Endodermal cell (in vitro differentiated cells): ENCODE results near the gene TRAPPC3. TPM values are rescaled to one million over a fixed set of nuclear protein-coding genes. Genes with fewer than 3 reads are reported as not detected.

ENCODE experiments used
- DNase-seq: peaks from one replicate; pipeline ENCODE4 v3.0.0-alpha.2; 2017
- H3K27ac ChIP-seq: 2 replicates; pipeline ENCODE4 v1.5.1; 2013; ENCODE audit warnings: mild to moderate bottlenecking, low read depth, low read length, moderate library complexity
- H3K27me3 ChIP-seq: 2 replicates; pipeline ENCODE4 v1.6.1; 2013; ENCODE audit warnings: mild to moderate bottlenecking, low read length, moderate library complexity; ENCODE audit not compliant: insufficient read depth, control insufficient read depth, poor library complexity, severe bottlenecking
- H3K36me3 ChIP-seq: 2 replicates; pipeline ENCODE4 v1.7.0; 2013; ENCODE audit warnings: mild to moderate bottlenecking, low read length, moderate library complexity; ENCODE audit not compliant: control insufficient read depth, insufficient read depth
- H3K4me1 ChIP-seq: one replicate; pipeline ENCODE4 v1.7.0; 2013; ENCODE audit warnings: low read length; ENCODE audit not compliant: control insufficient read depth, insufficient read depth
- H3K4me3 ChIP-seq: 2 replicates; pipeline ENCODE4 v1.5.1; 2013; ENCODE audit warnings: mild to moderate bottlenecking, low read length, moderate library complexity
- H3K9ac ChIP-seq: 2 replicates; pipeline ENCODE4 v1.6.1; 2013; ENCODE audit warnings: mild to moderate bottlenecking, low read length, moderate library complexity; ENCODE audit not compliant: poor library complexity, severe bottlenecking; ENCODE audit errors: extremely low read depth
- H3K9me3 ChIP-seq: 2 replicates; pipeline ENCODE4 v1.6.1; 2013; ENCODE audit warnings: mild to moderate bottlenecking, low read length, moderate library complexity; ENCODE audit not compliant: control insufficient read depth
- H3K27ac Mint-ChIP-seq: 2 replicates; pipeline ENCODE4 v1.8.0; 2020; ENCODE audit warnings: mixed read lengths
- H3K27me3 Mint-ChIP-seq: 2 replicates; pipeline ENCODE4 v1.8.0; 2021; ENCODE audit warnings: mild to moderate bottlenecking, mixed read lengths; ENCODE audit not compliant: insufficient read depth
- H3K36me3 Mint-ChIP-seq: 2 replicates; pipeline ENCODE4 v1.8.0; 2020; ENCODE audit warnings: low read depth, mixed read lengths
- H3K4me1 Mint-ChIP-seq: 2 replicates; pipeline ENCODE4 v1.8.0; 2020; ENCODE audit warnings: mixed read lengths
- H3K4me3 Mint-ChIP-seq: 2 replicates; pipeline ENCODE4 v1.8.0; 2020; ENCODE audit warnings: mild to moderate bottlenecking, moderate library complexity, mixed read lengths
- H3K9me3 Mint-ChIP-seq: 2 replicates; pipeline ENCODE4 v1.8.0; 2020; ENCODE audit warnings: mild to moderate bottlenecking, mixed read lengths
- WGBS, 2 experiments: methylation state at CpG; one replicate each; pipeline versions ENCODE4 v1.1.5 to v1.1.7; 2013; ENCODE audit warnings: missing lambda C conversion rate in 2 of 2, mixed read lengths in 1 of 2; ENCODE audit not compliant: insufficient coverage in 1 of 2, insufficient read length in 1 of 2; 5-methylcytosine and 5-hydroxymethylcytosine counted together
- total RNA-seq, 2 donors: library from RNA; stranded (reverse); fragmentation: NEBNext Ultra II Directional in 1 of 2; extraction: Animal tissue kit (Norgen Biotek cat#: 25700) in 1 of 2; gene quantifications; 2 replicates in 1 of 2; 3 replicates in 1 of 2; pipeline ENCODE4 v1.2.1, GENCODE V29; 2021
- TF ChIP-seq, protein P1 (sequence below): fragments of 200-600 bp; sonication (generic); conservative IDR thresholded peaks from 2 replicates; pipeline ENCODE4 v1.5.0; 2021; ENCODE audit warnings: antibody characterized with exemption, mild to moderate bottlenecking

TRAPPC3 gene
- total RNA-seq, 2 donors from 2014 or later = 61.5 to 79.9 TPM

DNA sequence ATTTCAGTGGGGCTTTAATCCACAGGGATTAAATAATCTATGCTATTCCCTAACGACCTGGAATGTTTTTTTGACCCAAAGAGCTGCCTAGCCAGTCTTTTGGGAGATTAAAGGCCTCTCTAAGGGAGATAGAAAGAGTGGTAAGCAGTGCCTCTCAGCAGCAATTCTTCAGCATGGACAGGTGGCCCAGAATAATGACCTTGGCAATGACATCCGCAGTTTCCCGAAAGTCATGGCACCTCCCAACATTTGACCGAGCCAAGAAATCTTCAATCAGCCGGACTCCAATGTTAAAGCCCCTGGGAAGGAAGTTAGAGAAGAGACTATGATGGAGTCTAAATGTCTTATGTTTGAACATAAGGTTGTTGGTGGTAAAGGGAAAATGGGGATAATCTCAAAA is 9.8 kb downstream of the TRAPPC3 start:
- Mint-ChIP-seq H3K27ac (no peak overlapping the region), H3K4me3 (no peak overlapping the region), H3K9me3 (no peaks in the 10 kb centered on the region), H3K36me3 (peaks cover 36% of the 10 kb centered on the region), H3K4me1 (no peaks in the 10 kb centered on the region), H3K27me3 (no peaks in the 10 kb centered on the region)
- Histone ChIP-seq H3K27ac (no peak overlapping the region), H3K9ac (no peak overlapping the region), H3K4me3 (no peak overlapping the region), H3K9me3 (peaks cover 8% of the 10 kb centered on the region), H3K4me1 (no peaks in the 10 kb centered on the region), H3K27me3 (no peaks in the 10 kb centered on the region), H3K36me3 (peaks cover 36% of the 10 kb centered on the region)
- WGBS, 2 experiments = 97 to 98% methylated on average over 5 of the region's 5 CpGs
- no peak for DNase-seq
- TF ChIP-seq, protein P1, sequence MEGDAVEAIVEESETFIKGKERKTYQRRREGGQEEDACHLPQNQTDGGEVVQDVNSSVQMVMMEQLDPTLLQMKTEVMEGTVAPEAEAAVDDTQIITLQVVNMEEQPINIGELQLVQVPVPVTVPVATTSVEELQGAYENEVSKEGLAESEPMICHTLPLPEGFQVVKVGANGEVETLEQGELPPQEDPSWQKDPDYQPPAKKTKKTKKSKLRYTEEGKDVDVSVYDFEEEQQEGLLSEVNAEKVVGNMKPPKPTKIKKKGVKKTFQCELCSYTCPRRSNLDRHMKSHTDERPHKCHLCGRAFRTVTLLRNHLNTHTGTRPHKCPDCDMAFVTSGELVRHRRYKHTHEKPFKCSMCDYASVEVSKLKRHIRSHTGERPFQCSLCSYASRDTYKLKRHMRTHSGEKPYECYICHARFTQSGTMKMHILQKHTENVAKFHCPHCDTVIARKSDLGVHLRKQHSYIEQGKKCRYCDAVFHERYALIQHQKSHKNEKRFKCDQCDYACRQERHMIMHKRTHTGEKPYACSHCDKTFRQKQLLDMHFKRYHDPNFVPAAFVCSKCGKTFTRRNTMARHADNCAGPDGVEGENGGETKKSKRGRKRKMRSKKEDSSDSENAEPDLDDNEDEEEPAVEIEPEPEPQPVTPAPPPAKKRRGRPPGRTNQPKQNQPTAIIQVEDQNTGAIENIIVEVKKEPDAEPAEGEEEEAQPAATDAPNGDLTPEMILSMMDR = no peak

DNA sequence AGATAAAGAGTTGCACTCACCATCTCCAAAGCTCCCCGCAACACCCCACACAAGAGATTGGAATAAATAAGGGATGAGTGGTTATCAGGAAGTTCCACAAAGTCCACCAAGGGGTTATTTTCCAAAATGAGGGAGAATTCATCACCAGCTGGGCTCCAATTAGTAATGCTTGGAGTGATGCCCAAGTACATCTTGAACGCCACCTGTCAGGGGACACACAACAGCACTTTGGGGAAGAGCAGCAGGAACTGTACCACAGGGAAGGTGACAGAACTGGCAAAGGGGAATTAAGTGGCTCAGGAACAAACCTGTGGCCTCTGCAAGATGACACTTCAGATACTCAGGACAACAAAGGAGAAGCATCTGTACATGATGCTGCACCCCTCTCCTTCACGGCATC is 11.5 kb downstream of the TRAPPC3 start:
- H3K4me1 Mint-ChIP-seq = no peaks in the 10 kb centered on the region
- H3K4me3 Mint-ChIP-seq = no peak overlapping the region
- Histone ChIP-seq H3K36me3 (peaks cover 36% of the 10 kb centered on the region), H3K27ac (no peak overlapping the region), H3K9me3 (no peaks in the 10 kb centered on the region), H3K27me3 (no peaks in the 10 kb centered on the region), H3K4me3 (no peak overlapping the region), H3K9ac (no peak overlapping the region), H3K4me1 (no peaks in the 10 kb centered on the region)
- peaks cover 26% of the 10 kb centered on the region for H3K36me3 Mint-ChIP-seq
- TF ChIP-seq, protein P1 = no peak
- H3K9me3 Mint-ChIP-seq = no peaks in the 10 kb centered on the region
- H3K27ac Mint-ChIP-seq = no peak overlapping the region
- no peak for DNase-seq
- 90 to 93% methylated on average over 2 to 3 of the region's 3 CpGs for WGBS, 2 experiments
- no peaks in the 10 kb centered on the region for H3K27me3 Mint-ChIP-seq

DNA sequence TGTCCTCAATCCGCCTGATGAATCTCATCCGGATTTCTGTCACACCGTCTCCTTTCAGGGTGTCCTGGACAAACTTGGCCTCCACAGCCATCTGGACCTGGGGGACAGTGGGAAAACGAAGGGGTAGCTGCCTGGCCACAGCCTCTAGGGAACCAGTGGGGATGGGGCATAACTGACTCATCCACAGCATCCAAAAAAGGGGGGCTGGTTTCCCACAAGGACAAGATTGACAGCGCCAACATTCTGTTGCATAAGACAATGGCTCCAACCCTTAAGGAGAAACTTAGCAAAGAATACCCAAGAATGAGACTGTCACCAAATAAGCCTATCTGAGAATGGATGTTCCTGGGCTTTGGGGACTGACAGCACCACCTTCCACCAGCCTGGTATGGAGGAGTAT is 12.1 kb downstream of the TRAPPC3 start:
- 74 to 77% methylated on average over 5 of the region's 5 CpGs for WGBS, 2 experiments
- Histone ChIP-seq H3K4me1 (no peaks in the 10 kb centered on the region), H3K27ac (no peak overlapping the region), H3K27me3 (no peaks in the 10 kb centered on the region), H3K36me3 (peaks cover 36% of the 10 kb centered on the region), H3K9me3 (no peaks in the 10 kb centered on the region), H3K9ac (no peak overlapping the region), H3K4me3 (no peak overlapping the region)
- Mint-ChIP-seq H3K9me3 (no peaks in the 10 kb centered on the region), H3K4me1 (no peaks in the 10 kb centered on the region), H3K36me3 (peaks cover 26% of the 10 kb centered on the region), H3K27me3 (no peaks in the 10 kb centered on the region), H3K4me3 (no peak overlapping the region), H3K27ac (no peak overlapping the region)
- TF ChIP-seq, protein P1 = no peak
- no peak for DNase-seq
